Measurements from ENCODE around the gene RSBN1.

The RSBN1 gene

GRCh38 chr1:113751516-113751915 lies 60.8 kb downstream of the RSBN1 start:
- no peak for TF ChIP-seq FOXP2 (optimal IDR thresholded peaks at IDR 0.05; ENCODE audit: control extremely low read depth, extremely low read length, insufficient read depth)
- no peak for TF ChIP-seq EZH2 (IDR thresholded peaks at IDR 0.05)
- no peak for TF ChIP-seq POLR2AphosphoS5 (IDR thresholded peaks at IDR 0.05; ENCODE audit: borderline replicate concordance, low read depth, low read length)
- Histone ChIP-seq H3K4me3 (no peak overlapping the region), H3K36me3 (ENCODE audit: insufficient read depth, low read length) (peaks cover 39% of the 10 kb centered on the region), H3K9me3 (ENCODE audit: low read depth, low read length) (no peaks in the 10 kb centered on the region), H3K9ac (ENCODE audit: insufficient read length) (no peak overlapping the region), H3K27ac (no peak overlapping the region)
- DNase-seq (ENCODE audit: low read depth, low spot score), result no peak

GRCh38 chr1:113751114-113751513 lies 61.2 kb downstream of the RSBN1 start:
- no peaks in the 10 kb centered on the region for H3K9me3 ChIP-seq (ENCODE audit: low read depth, low read length)
- no peak overlapping the region for H3K4me3 ChIP-seq
- no peak overlapping the region for H3K9ac ChIP-seq (ENCODE audit: insufficient read length)
- H3K27ac ChIP-seq, result no peak overlapping the region
- TF ChIP-seq POLR2AphosphoS5 (IDR thresholded peaks at IDR 0.05; ENCODE audit: borderline replicate concordance, low read depth, low read length), result no peak
- no peak for TF ChIP-seq EZH2 (IDR thresholded peaks at IDR 0.05)
- TF ChIP-seq FOXP2 (optimal IDR thresholded peaks at IDR 0.05; ENCODE audit: control extremely low read depth, extremely low read length, insufficient read depth), result no peak
- DNase-seq (ENCODE audit: low read depth, low spot score), result no peak
- H3K36me3 ChIP-seq (ENCODE audit: insufficient read depth, low read length), result peaks cover 42% of the 10 kb centered on the region

GRCh38 chr1:113749402-113749801 lies 62.9 kb downstream of the RSBN1 start:
- no peak overlapping the region for H3K9ac ChIP-seq (ENCODE audit: insufficient read length)
- H3K27ac ChIP-seq, result no peak overlapping the region
- TF ChIP-seq FOXP2 (optimal IDR thresholded peaks at IDR 0.05; ENCODE audit: control extremely low read depth, extremely low read length, insufficient read depth), result no peak
- DNase-seq (ENCODE audit: low read depth, low spot score), result no peak
- H3K9me3 ChIP-seq (ENCODE audit: low read depth, low read length), result no peaks in the 10 kb centered on the region
- H3K36me3 ChIP-seq (ENCODE audit: insufficient read depth, low read length), result peaks cover 39% of the 10 kb centered on the region
- H3K4me3 ChIP-seq, result no peak overlapping the region

GRCh38 chr1:113747376-113747775 lies 64.9 kb downstream of the RSBN1 start:
- DNase-seq (ENCODE audit: low read depth, low spot score), result no peak
- no peak overlapping the region for H3K27ac ChIP-seq
- H3K4me3 ChIP-seq, result no peak overlapping the region
- TF ChIP-seq EZH2 (IDR thresholded peaks at IDR 0.05), result no peak
- no peak for TF ChIP-seq POLR2AphosphoS5 (IDR thresholded peaks at IDR 0.05; ENCODE audit: borderline replicate concordance, low read depth, low read length)
- TF ChIP-seq FOXP2 (optimal IDR thresholded peaks at IDR 0.05; ENCODE audit: control extremely low read depth, extremely low read length, insufficient read depth), result no peak
- H3K36me3 ChIP-seq (ENCODE audit: insufficient read depth, low read length), result peaks cover 25% of the 10 kb centered on the region
- H3K9ac ChIP-seq (ENCODE audit: insufficient read length), result no peak overlapping the region
- no peaks in the 10 kb centered on the region for H3K9me3 ChIP-seq (ENCODE audit: low read depth, low read length)

GRCh38 chr1:113745425-113745824 lies 66.9 kb downstream of the RSBN1 start:
- Histone ChIP-seq H3K9ac (ENCODE audit: insufficient read length) (no peak overlapping the region), H3K27ac (no peak overlapping the region), H3K4me3 (no peak overlapping the region), H3K36me3 (ENCODE audit: insufficient read depth, low read length) (peaks cover 16% of the 10 kb centered on the region), H3K9me3 (ENCODE audit: low read depth, low read length) (no peaks in the 10 kb centered on the region)
- no peak for DNase-seq (ENCODE audit: low read depth, low spot score)
- TF ChIP-seq FOXP2 (optimal IDR thresholded peaks at IDR 0.05; ENCODE audit: control extremely low read depth, extremely low read length, insufficient read depth) (no peak), POLR2AphosphoS5 (IDR thresholded peaks at IDR 0.05; ENCODE audit: borderline replicate concordance, low read depth, low read length) (no peak), EZH2 (IDR thresholded peaks at IDR 0.05) (no peak)

- Histone ChIP-seq H3K27ac (no peak overlapping the region), H3K4me3 (no peak overlapping the region), H3K9ac (ENCODE audit: insufficient read length) (no peak overlapping the region), H3K36me3 (ENCODE audit: insufficient read depth, low read length) (peaks cover 12% of the 10 kb centered on the region), H3K9me3 (ENCODE audit: low read depth, low read length) (no peaks in the 10 kb centered on the region)
- no peak for DNase-seq (ENCODE audit: low read depth, low spot score)
- no peak for TF ChIP-seq POLR2AphosphoS5 (IDR thresholded peaks at IDR 0.05; ENCODE audit: borderline replicate concordance, low read depth, low read length)
- no peak for TF ChIP-seq FOXP2 (optimal IDR thresholded peaks at IDR 0.05; ENCODE audit: control extremely low read depth, extremely low read length, insufficient read depth)
- no peak for TF ChIP-seq EZH2 (IDR thresholded peaks at IDR 0.05)
Measured at GRCh38 chr1:113744114-113744513, 68.2 kb downstream of the RSBN1 start.

- no peak overlapping the region for H3K9ac ChIP-seq (ENCODE audit: insufficient read length)
- H3K4me3 ChIP-seq, result no peak overlapping the region
- no peak for DNase-seq (ENCODE audit: low read depth, low spot score)
- TF ChIP-seq EZH2 (IDR thresholded peaks at IDR 0.05) (no peak), FOXP2 (optimal IDR thresholded peaks at IDR 0.05; ENCODE audit: control extremely low read depth, extremely low read length, insufficient read depth) (no peak), POLR2AphosphoS5 (IDR thresholded peaks at IDR 0.05; ENCODE audit: borderline replicate concordance, low read depth, low read length) (no peak)
- H3K27ac ChIP-seq, result no peak overlapping the region
- H3K36me3 ChIP-seq (ENCODE audit: insufficient read depth, low read length), result peaks cover 11% of the 10 kb centered on the region
- no peaks in the 10 kb centered on the region for H3K9me3 ChIP-seq (ENCODE audit: low read depth, low read length)
Measured at GRCh38 chr1:113742515-113742914, 69.8 kb downstream of the RSBN1 start.

GRCh38 chr1:113734357-113735055 lies 77.8 kb downstream of the RSBN1 start:
- Histone ChIP-seq H3K36me3 (ENCODE audit: insufficient read depth, low read length) (peaks cover 19% of the 10 kb centered on the region), H3K9me3 (ENCODE audit: low read depth, low read length) (no peaks in the 10 kb centered on the region), H3K9ac (ENCODE audit: insufficient read length) (no peak overlapping the region), H3K4me3 (no peak overlapping the region), H3K27ac (no peak overlapping the region)
- no peak for DNase-seq (ENCODE audit: low read depth, low spot score)
- no peak for TF ChIP-seq FOXP2 (optimal IDR thresholded peaks at IDR 0.05; ENCODE audit: control extremely low read depth, extremely low read length, insufficient read depth)
- no peak for TF ChIP-seq POLR2AphosphoS5 (IDR thresholded peaks at IDR 0.05; ENCODE audit: borderline replicate concordance, low read depth, low read length)
- no peak for TF ChIP-seq EZH2 (IDR thresholded peaks at IDR 0.05)

GRCh38 chr1:113732802-113733201 lies 79.5 kb downstream of the RSBN1 start:
- no peaks in the 10 kb centered on the region for H3K9me3 ChIP-seq (ENCODE audit: low read depth, low read length)
- no peak overlapping the region for H3K4me3 ChIP-seq
- TF ChIP-seq FOXP2 (optimal IDR thresholded peaks at IDR 0.05; ENCODE audit: control extremely low read depth, extremely low read length, insufficient read depth), result no peak
- H3K36me3 ChIP-seq (ENCODE audit: insufficient read depth, low read length), result peaks cover 19% of the 10 kb centered on the region
- no peak for DNase-seq (ENCODE audit: low read depth, low spot score)
- H3K27ac ChIP-seq, result no peak overlapping the region
- no peak overlapping the region for H3K9ac ChIP-seq (ENCODE audit: insufficient read length)
